Mesendoderm (in vitro differentiated cells): ENCODE results near the gene CLGN.
"Not testable (repeated sequence)": the region's sequence is repeated elsewhere in the genome, so short reads cannot be mapped to it uniquely, and the experiment has no call there.

ENCODE experiments used
- DNase-seq: peaks from one replicate; pipeline ENCODE4 v3.0.0; 2013
- H2AK5ac ChIP-seq: 2 replicates; pipeline ENCODE4 v1.6.1; 2013; ENCODE audit warnings: low read length, inconsistent platforms
- H2BK120ac ChIP-seq: 2 replicates; pipeline ENCODE4 v1.6.1; 2013; ENCODE audit warnings: low read depth, mild to moderate bottlenecking, low read length, moderate library complexity, mixed read lengths
- H2BK15ac ChIP-seq: replicated peaks from 2 replicates; pipeline ENCODE4 v1.6.1; 2013; ENCODE audit warnings: low read depth, mild to moderate bottlenecking, moderate library complexity
- H2BK5ac ChIP-seq: 2 replicates; pipeline ENCODE4 v1.6.1; 2013; ENCODE audit warnings: low read length, inconsistent platforms
- H3K18ac ChIP-seq: 2 replicates; pipeline ENCODE4 v1.6.1; 2013; ENCODE audit warnings: mild to moderate bottlenecking, low read length, mixed read lengths
- H3K23ac ChIP-seq: one replicate; pipeline ENCODE4 v1.6.1; 2013; ENCODE audit warnings: low read length
- H3K27ac ChIP-seq: 2 replicates; pipeline ENCODE4 v1.5.1; 2013; ENCODE audit warnings: low read depth, mild to moderate bottlenecking, inconsistent platforms, low read length, moderate library complexity
- H3K27me3 ChIP-seq: 2 replicates; pipeline ENCODE4 v1.6.1; 2013; ENCODE audit warnings: low read length, control low read depth, mild to moderate bottlenecking, inconsistent platforms; ENCODE audit not compliant: insufficient read depth, poor library complexity
- H3K36me3 ChIP-seq: 2 replicates; pipeline ENCODE4 v1.6.1; 2013; ENCODE audit warnings: low read length, inconsistent platforms; ENCODE audit not compliant: control insufficient read depth, insufficient read depth
- H3K4ac ChIP-seq: one replicate; pipeline ENCODE4 v1.6.1; 2013; ENCODE audit warnings: low read depth, mild to moderate bottlenecking, low read length, moderate library complexity
- H3K4me1 ChIP-seq: 2 replicates; pipeline ENCODE4 v1.6.1; 2013; ENCODE audit warnings: low read depth, low read length, inconsistent platforms; ENCODE audit not compliant: control insufficient read depth
- H3K4me2 ChIP-seq: 2 replicates; pipeline ENCODE4 v1.6.1; 2013; ENCODE audit warnings: low read length
- H3K4me3 ChIP-seq: 2 replicates; pipeline ENCODE4 v1.5.1; 2013; ENCODE audit warnings: mild to moderate bottlenecking, low read length
- H3K56ac ChIP-seq: one replicate; pipeline ENCODE4 v1.6.1; 2013; ENCODE audit warnings: low read length
- H3K79me1 ChIP-seq: 2 replicates; pipeline ENCODE4 v1.6.1; 2013; ENCODE audit warnings: low read length, inconsistent platforms
- H3K79me2 ChIP-seq: 2 replicates; pipeline ENCODE4 v1.6.1; 2013; ENCODE audit warnings: mild to moderate bottlenecking, low read length; ENCODE audit not compliant: control insufficient read depth, insufficient read depth
- H3K9ac ChIP-seq: 2 replicates; pipeline ENCODE4 v1.6.1; 2013; ENCODE audit warnings: low read length, inconsistent platforms
- H4K5ac ChIP-seq: one replicate; pipeline ENCODE4 v1.6.1; 2013; ENCODE audit warnings: low read length
- H4K8ac ChIP-seq: one replicate; pipeline ENCODE4 v1.6.1; 2013; ENCODE audit warnings: low read depth, mild to moderate bottlenecking, control low read depth, low read length, moderate library complexity
- WGBS: extraction: QIAGEN DNeasy Blood & Tissue Kit; methylation state at CpG from one replicate; pipeline ENCODE4 v1.1.7; 2013; ENCODE audit warnings: low lambda C conversion rate, missing lambda C conversion rate; ENCODE audit not compliant: insufficient coverage; ENCODE audit errors: extremely low coverage; 5-methylcytosine and 5-hydroxymethylcytosine counted together

CLGN gene

GRCh38 chr4:140427919-140428471 lies 547 bp upstream of the CLGN start:
- H3K27ac ChIP-seq, result no peak overlapping the region
- H3K9ac ChIP-seq, result peak overlapping the region; percentile 52
- H3K36me3 ChIP-seq, result no peaks in the 10 kb centered on the region
- H3K27me3 ChIP-seq, result no peaks in the 10 kb centered on the region
- no peak overlapping the region for H2AK5ac ChIP-seq
- peak overlapping the region; percentile 42 for H3K4me2 ChIP-seq
- WGBS, result no CpG with 5 or more reads among the region's 7 CpGs
- H4K8ac ChIP-seq, result no peak overlapping the region
- H3K79me1 ChIP-seq, result no peaks in the 10 kb centered on the region
- no peak overlapping the region for H2BK15ac ChIP-seq
- no peaks in the 10 kb centered on the region for H3K79me2 ChIP-seq
- no peak overlapping the region for H3K56ac ChIP-seq
- peaks cover 3% of the 10 kb centered on the region for H3K4me1 ChIP-seq
- no peak overlapping the region for H2BK5ac ChIP-seq
- no peak overlapping the region for H3K4me3 ChIP-seq
- no peak overlapping the region for H3K18ac ChIP-seq
- peak; percentile 78 for DNase-seq
- no peak overlapping the region for H3K23ac ChIP-seq
- H3K4ac ChIP-seq, result no peak overlapping the region
- no peak overlapping the region for H4K5ac ChIP-seq
- H2BK120ac ChIP-seq, result no peak overlapping the region

GRCh38 chr4:140426610-140427105 lies 790 bp downstream of the CLGN start:
- H2AK5ac ChIP-seq, result no peak overlapping the region
- DNase-seq, result peak; percentile 78
- H3K27ac ChIP-seq, result no peak overlapping the region
- no peak overlapping the region for H2BK15ac ChIP-seq
- H3K4me2 ChIP-seq, result peak overlapping the region; percentile 99
- H3K56ac ChIP-seq, result peak overlapping the region; percentile 91
- H4K5ac ChIP-seq, result no peak overlapping the region
- H3K36me3 ChIP-seq, result no peaks in the 10 kb centered on the region
- no CpG with 5 or more reads among the region's 23 CpGs for whole genome bisulfite sequencing
- H2BK5ac ChIP-seq, result no peak overlapping the region
- peaks cover 3% of the 10 kb centered on the region for H3K4me1 ChIP-seq
- H2BK120ac ChIP-seq, result no peak overlapping the region
- no peak overlapping the region for H3K18ac ChIP-seq
- H3K4ac ChIP-seq, result no peak overlapping the region
- peak overlapping the region; percentile 75 for H3K9ac ChIP-seq
- peak overlapping the region; percentile 64 for H3K4me3 ChIP-seq
- no peak overlapping the region for H3K23ac ChIP-seq
- no peaks in the 10 kb centered on the region for H3K79me2 ChIP-seq
- no peaks in the 10 kb centered on the region for H3K27me3 ChIP-seq
- no peak overlapping the region for H4K8ac ChIP-seq
- no peaks in the 10 kb centered on the region for H3K79me1 ChIP-seq

GRCh38 chr4:140423106-140423505 lies 4.3 kb downstream of the CLGN start:
- Histone ChIP-seq H2BK120ac (no peak overlapping the region), H3K27ac (no peak overlapping the region), H3K23ac (no peak overlapping the region), H3K9ac (no peak overlapping the region), H3K36me3 (no peaks in the 10 kb centered on the region), H3K4ac (no peak overlapping the region), H3K27me3 (no peaks in the 10 kb centered on the region), H4K5ac (no peak overlapping the region), H3K4me3 (no peak overlapping the region), H4K8ac (no peak overlapping the region), H3K4me1 (peaks cover 3% of the 10 kb centered on the region), H3K56ac (no peak overlapping the region), H3K18ac (no peak overlapping the region), H3K4me2 (no peak overlapping the region), H3K79me2 (no peaks in the 10 kb centered on the region), H2BK5ac (no peak overlapping the region), H2AK5ac (no peak overlapping the region), H2BK15ac (no peak overlapping the region), H3K79me1 (no peaks in the 10 kb centered on the region)
- DNase-seq, result no peak

- H3K56ac ChIP-seq, H3K18ac ChIP-seq, H4K5ac ChIP-seq, H2BK120ac ChIP-seq, H3K4me2 ChIP-seq, H2BK5ac ChIP-seq, H3K27ac ChIP-seq, H2AK5ac ChIP-seq, H3K79me1 ChIP-seq, H3K4me1 ChIP-seq, H3K4me3 ChIP-seq, H3K36me3 ChIP-seq, H4K8ac ChIP-seq, H3K9ac ChIP-seq, H3K23ac ChIP-seq, DNase-seq, H2BK15ac ChIP-seq, H3K79me2 ChIP-seq, H3K27me3 ChIP-seq, H3K4ac ChIP-seq: not testable (repeated sequence)
- no CpG with 5 or more reads among the region's 32 CpGs for WGBS
These were observed 14.1 kb downstream of the CLGN start for GRCh38 chr4:140413130-140413969.

GRCh38 chr4:140408974-140409373 lies 18.5 kb downstream of the CLGN start:
- Histone ChIP-seq H4K5ac (no peak overlapping the region), H3K23ac (no peak overlapping the region), H3K4me1 (peaks cover 2% of the 10 kb centered on the region), H3K27ac (no peak overlapping the region), H3K56ac (no peak overlapping the region), H2BK120ac (no peak overlapping the region), H3K4me2 (no peak overlapping the region), H3K4me3 (no peak overlapping the region), H2BK15ac (no peak overlapping the region), H3K79me1 (no peaks in the 10 kb centered on the region), H2AK5ac (no peak overlapping the region), H3K18ac (no peak overlapping the region), H4K8ac (no peak overlapping the region), H2BK5ac (no peak overlapping the region), H3K36me3 (no peaks in the 10 kb centered on the region), H3K79me2 (no peaks in the 10 kb centered on the region), H3K27me3 (no peaks in the 10 kb centered on the region), H3K9ac (no peak overlapping the region), H3K4ac (no peak overlapping the region)
- WGBS, result no CpG with 5 or more reads among the region's 1 CpG
- no peak for DNase-seq
